Uterus (tissue), 2 donors: ENCODE data around the gene UACA.

ENCODE experiments used
- POLR2A ChIP-seq, 2 donors: fragments of 450-650 bp; IDR thresholded peaks; one replicate each; pipeline ENCODE4 v1.6.1; 2016; ENCODE audit warnings: antibody characterized with exemption in 2 of 2, mild to moderate bottlenecking in 1 of 2, moderate library complexity in 1 of 2
- TF ChIP-seq, protein P1 (sequence below), 4 experiments: fragments of 200-600 bp in 2 of 4; fragments of 450-650 bp in 2 of 4; sonication (generic) in 2 of 4; IDR thresholded peaks; one replicate each; pipeline ENCODE4 v1.5.1; 2016 to 2019; ENCODE audit warnings: antibody characterized with exemption in 4 of 4, mild to moderate bottlenecking in 2 of 4, moderate library complexity in 1 of 4

DNA sequence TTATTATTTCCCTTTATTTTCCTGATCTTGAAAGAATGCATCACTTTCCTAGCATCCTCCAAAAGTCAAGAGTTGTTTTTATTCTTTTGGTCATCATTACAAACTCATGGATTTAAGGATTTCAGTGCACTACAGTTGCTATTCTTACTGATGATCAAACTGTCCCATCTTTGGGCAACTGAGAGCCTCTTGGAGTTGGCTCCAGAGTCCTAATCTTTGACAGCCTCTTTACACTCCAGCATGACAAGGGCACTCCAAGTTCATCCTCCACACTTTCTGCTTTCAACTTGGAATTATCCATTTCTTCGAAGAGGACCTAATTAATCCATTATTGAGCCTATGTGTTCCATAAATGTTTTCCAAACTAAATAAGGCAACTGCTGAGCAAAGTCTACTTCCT is 5.7 kb downstream of the UACA start:
- TF ChIP-seq, protein P1, sequence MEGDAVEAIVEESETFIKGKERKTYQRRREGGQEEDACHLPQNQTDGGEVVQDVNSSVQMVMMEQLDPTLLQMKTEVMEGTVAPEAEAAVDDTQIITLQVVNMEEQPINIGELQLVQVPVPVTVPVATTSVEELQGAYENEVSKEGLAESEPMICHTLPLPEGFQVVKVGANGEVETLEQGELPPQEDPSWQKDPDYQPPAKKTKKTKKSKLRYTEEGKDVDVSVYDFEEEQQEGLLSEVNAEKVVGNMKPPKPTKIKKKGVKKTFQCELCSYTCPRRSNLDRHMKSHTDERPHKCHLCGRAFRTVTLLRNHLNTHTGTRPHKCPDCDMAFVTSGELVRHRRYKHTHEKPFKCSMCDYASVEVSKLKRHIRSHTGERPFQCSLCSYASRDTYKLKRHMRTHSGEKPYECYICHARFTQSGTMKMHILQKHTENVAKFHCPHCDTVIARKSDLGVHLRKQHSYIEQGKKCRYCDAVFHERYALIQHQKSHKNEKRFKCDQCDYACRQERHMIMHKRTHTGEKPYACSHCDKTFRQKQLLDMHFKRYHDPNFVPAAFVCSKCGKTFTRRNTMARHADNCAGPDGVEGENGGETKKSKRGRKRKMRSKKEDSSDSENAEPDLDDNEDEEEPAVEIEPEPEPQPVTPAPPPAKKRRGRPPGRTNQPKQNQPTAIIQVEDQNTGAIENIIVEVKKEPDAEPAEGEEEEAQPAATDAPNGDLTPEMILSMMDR (IDR thresholded peaks at IDR 0.05) = no peak
- no peak for TF ChIP-seq POLR2A (IDR thresholded peaks at IDR 0.05)
